ENCODE measurements around the gene EML6.
"Not testable (repeated sequence)": the region's sequence is repeated elsewhere in the genome, so short reads cannot be mapped to it uniquely, and the experiment has no call there.

EML6 gene

GRCh38 chr2:54692556-54692955 lies 30.9 kb upstream of the EML6 start:
- peaks cover 2% of the 10 kb centered on the region for H3K9me3 ChIP-seq (ENCODE audit: low read length)
- no peak overlapping the region for H2AFZ ChIP-seq (ENCODE audit: low read depth, low read length)
- H3K36me3 ChIP-seq (ENCODE audit: insufficient read depth, low read length), result no peaks in the 10 kb centered on the region
- no peaks in the 10 kb centered on the region for H3K4me1 ChIP-seq (ENCODE audit: insufficient read depth, low read length)
- no peak overlapping the region for H3K4me3 ChIP-seq (ENCODE audit: low read length)
- no peaks in the 10 kb centered on the region for H3K27me3 ChIP-seq (ENCODE audit: insufficient read depth, low read length)

DNA sequence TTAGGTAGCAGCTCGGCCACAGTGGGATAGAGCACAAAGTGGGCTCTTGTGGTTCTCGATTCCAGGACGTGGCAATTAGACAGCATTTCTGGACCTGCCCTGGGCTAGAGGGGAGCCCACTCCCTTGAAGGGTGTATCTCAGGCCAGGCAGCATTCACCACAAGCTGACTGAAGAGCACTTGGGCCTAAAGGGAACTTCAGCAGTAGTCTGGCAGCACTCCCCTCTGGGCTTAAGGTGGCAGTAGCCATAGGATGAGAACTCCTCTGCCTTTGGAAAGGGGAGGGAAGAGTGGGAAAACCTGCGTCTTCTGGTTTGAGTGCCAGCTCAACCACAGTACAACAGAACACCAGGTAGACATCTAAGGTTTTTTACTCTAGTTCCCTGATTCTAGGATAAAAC lies 28.1 kb upstream of the EML6 start:
- H3K27me3 ChIP-seq (ENCODE audit: insufficient read depth, low read length), result no peaks in the 10 kb centered on the region
- peaks cover 2% of the 10 kb centered on the region for H3K9me3 ChIP-seq (ENCODE audit: low read length)
- H2AFZ ChIP-seq (ENCODE audit: low read depth, low read length), result no peak overlapping the region
- no peaks in the 10 kb centered on the region for H3K4me1 ChIP-seq (ENCODE audit: insufficient read depth, low read length)
- no peak overlapping the region for H3K4me3 ChIP-seq (ENCODE audit: low read length)
- no peaks in the 10 kb centered on the region for H3K36me3 ChIP-seq (ENCODE audit: insufficient read depth, low read length)

- no peaks in the 10 kb centered on the region for H3K4me1 ChIP-seq (ENCODE audit: insufficient read depth, low read length)
These were observed 25.5 kb upstream of the EML6 start for GRCh38 chr2:54697934-54698333.

GRCh38 chr2:54698926-54699325 lies 24.5 kb upstream of the EML6 start:
- H3K27me3 ChIP-seq (ENCODE audit: insufficient read depth, low read length); H3K9me3 ChIP-seq (ENCODE audit: low read length); H2AFZ ChIP-seq (ENCODE audit: low read depth, low read length); H3K4me1 ChIP-seq (ENCODE audit: insufficient read depth, low read length); H3K36me3 ChIP-seq (ENCODE audit: insufficient read depth, low read length); H3K4me3 ChIP-seq (ENCODE audit: low read length): not testable (repeated sequence)

More at GRCh38 chr2:54697934-54698333, 25.5 kb upstream of the EML6 start:
- Histone ChIP-seq H3K4me3 (ENCODE audit: low read length) (no peak overlapping the region), H3K36me3 (ENCODE audit: insufficient read depth, low read length) (no peaks in the 10 kb centered on the region), H3K9me3 (ENCODE audit: low read length) (peaks cover 2% of the 10 kb centered on the region), H3K27me3 (ENCODE audit: insufficient read depth, low read length) (no peaks in the 10 kb centered on the region), H2AFZ (ENCODE audit: low read depth, low read length) (no peak overlapping the region)

DNA sequence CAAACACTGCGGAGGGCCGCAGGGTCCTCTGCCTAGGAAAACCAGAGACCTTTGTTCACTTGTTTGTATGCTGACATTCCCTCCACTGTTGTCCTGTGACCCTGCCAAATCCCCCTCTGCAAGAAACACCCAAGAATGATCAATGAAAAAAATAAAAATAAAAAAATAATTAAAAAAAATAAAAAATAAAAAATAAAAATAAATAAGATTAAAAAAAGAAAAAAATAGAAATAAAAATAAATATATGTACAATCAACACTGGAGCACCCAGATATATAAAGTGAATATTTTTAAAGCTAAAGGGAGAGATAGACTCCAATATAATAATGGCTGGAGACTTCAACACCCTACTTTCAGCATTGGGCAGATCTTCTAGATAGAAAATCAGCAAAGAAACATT lies 23.8 kb upstream of the EML6 start:
- Histone ChIP-seq H3K4me3 (ENCODE audit: low read length) (no peak overlapping the region), H3K36me3 (ENCODE audit: insufficient read depth, low read length) (no peaks in the 10 kb centered on the region), H3K9me3 (ENCODE audit: low read length) (peaks cover 2% of the 10 kb centered on the region), H3K4me1 (ENCODE audit: insufficient read depth, low read length) (no peaks in the 10 kb centered on the region), H3K27me3 (ENCODE audit: insufficient read depth, low read length) (no peaks in the 10 kb centered on the region), H2AFZ (ENCODE audit: low read depth, low read length) (no peak overlapping the region)

- Histone ChIP-seq H3K27me3 (ENCODE audit: insufficient read depth, low read length) (no peaks in the 10 kb centered on the region), H3K9me3 (ENCODE audit: low read length) (peaks cover 2% of the 10 kb centered on the region), H3K4me1 (ENCODE audit: insufficient read depth, low read length) (no peaks in the 10 kb centered on the region), H2AFZ (ENCODE audit: low read depth, low read length) (no peak overlapping the region), H3K36me3 (ENCODE audit: insufficient read depth, low read length) (no peaks in the 10 kb centered on the region), H3K4me3 (ENCODE audit: low read length) (no peak overlapping the region)
These were observed 22.4 kb upstream of the EML6 start for GRCh38 chr2:54701029-54701428.

GRCh38 chr2:54704238-54704637 lies 19.2 kb upstream of the EML6 start:
- Histone ChIP-seq H3K27me3 (ENCODE audit: insufficient read depth, low read length) (peaks cover under 1% of the 10 kb centered on the region), H2AFZ (ENCODE audit: low read depth, low read length) (no peak overlapping the region), H3K4me1 (ENCODE audit: insufficient read depth, low read length) (no peaks in the 10 kb centered on the region), H3K9me3 (ENCODE audit: low read length) (no peaks in the 10 kb centered on the region), H3K4me3 (ENCODE audit: low read length) (no peak overlapping the region), H3K36me3 (ENCODE audit: insufficient read depth, low read length) (no peaks in the 10 kb centered on the region)

GRCh38 chr2:54704688-54705605 lies 18.5 kb upstream of the EML6 start:
- H2AFZ ChIP-seq (ENCODE audit: low read depth, low read length), result no peak overlapping the region

DNA sequence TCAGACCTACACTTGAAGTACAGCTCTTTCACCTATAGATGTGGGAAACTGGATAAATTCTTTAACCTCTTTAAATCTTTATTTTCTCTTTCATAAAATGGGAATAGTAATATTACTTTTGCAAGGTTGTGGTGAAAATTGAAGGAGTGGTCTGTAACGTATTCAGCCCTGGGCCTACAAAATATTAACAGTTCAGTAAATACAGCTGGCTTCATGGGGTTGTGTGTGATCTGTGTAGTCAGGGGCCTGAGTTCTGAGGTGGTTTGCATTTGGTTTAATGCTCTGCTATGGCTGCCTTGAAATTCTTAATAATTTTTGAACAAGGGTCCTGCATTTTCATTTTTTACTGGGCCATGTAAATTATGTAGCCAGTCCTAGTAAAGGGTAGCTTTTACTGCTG lies 16.8 kb upstream of the EML6 start:
- Histone ChIP-seq H3K4me1 (ENCODE audit: insufficient read depth, low read length) (no peaks in the 10 kb centered on the region), H3K36me3 (ENCODE audit: insufficient read depth, low read length) (no peaks in the 10 kb centered on the region), H3K9me3 (ENCODE audit: low read length) (no peaks in the 10 kb centered on the region), H3K27me3 (ENCODE audit: insufficient read depth, low read length) (peaks cover 5% of the 10 kb centered on the region), H3K4me3 (ENCODE audit: low read length) (no peak overlapping the region), H2AFZ (ENCODE audit: low read depth, low read length) (no peak overlapping the region)

More at GRCh38 chr2:54704688-54705605, 18.5 kb upstream of the EML6 start:
- H3K36me3 ChIP-seq (ENCODE audit: insufficient read depth, low read length), result no peaks in the 10 kb centered on the region
- no peak overlapping the region for H3K4me3 ChIP-seq (ENCODE audit: low read length)
- H3K9me3 ChIP-seq (ENCODE audit: low read length), result no peaks in the 10 kb centered on the region
- H3K27me3 ChIP-seq (ENCODE audit: insufficient read depth, low read length), result peaks cover 5% of the 10 kb centered on the region
- H3K4me1 ChIP-seq (ENCODE audit: insufficient read depth, low read length), result no peaks in the 10 kb centered on the region

DNA sequence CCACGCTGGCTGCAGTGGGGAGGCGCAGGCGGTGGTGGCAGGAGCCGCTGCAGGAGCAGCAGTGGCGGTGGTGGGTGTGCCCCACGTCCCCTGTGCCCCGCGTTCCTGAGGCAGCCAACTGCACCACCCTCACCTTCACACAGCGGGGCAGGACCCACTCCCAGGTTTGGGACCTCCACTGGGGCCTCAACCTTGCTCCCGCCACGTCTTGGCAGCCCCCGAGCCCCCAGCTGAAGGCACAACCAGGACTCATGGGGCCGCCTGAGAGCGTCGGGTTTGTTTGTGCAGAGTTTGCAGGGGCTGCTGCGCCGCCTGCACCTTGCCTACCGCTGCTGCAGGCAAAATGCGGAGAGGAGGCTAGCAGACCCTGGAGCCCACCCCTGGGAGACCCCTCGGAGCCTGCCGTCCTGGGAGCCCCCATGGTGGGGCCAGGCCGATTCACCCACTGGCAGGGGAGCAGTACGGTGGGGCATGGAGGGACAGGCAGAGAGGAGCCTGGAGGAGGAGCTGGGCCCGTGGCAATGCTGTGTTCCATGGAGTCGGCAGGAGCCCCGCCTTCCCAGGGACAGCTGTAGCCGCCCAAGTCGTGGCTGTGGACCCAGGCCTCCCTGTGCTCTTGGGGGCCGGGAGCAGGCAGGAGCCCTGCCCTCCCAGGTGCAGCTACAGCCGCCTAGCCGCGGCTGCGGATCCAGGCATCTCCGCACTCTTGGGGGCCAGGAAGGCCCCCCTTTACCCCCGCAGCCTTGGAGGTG lies 14.7 kb upstream of the EML6 start:
- no peaks in the 10 kb centered on the region for H3K9me3 ChIP-seq (ENCODE audit: low read length)
- no peaks in the 10 kb centered on the region for H3K36me3 ChIP-seq (ENCODE audit: insufficient read depth, low read length)
- H3K4me1 ChIP-seq (ENCODE audit: insufficient read depth, low read length), result no peaks in the 10 kb centered on the region
- no peak overlapping the region for H2AFZ ChIP-seq (ENCODE audit: low read depth, low read length)
- peaks cover 5% of the 10 kb centered on the region for H3K27me3 ChIP-seq (ENCODE audit: insufficient read depth, low read length)
- H3K4me3 ChIP-seq (ENCODE audit: low read length), result peak overlapping the region; percentile 19

- no peak overlapping the region for H3K4me3 ChIP-seq (ENCODE audit: low read length)
- peaks cover 5% of the 10 kb centered on the region for H3K27me3 ChIP-seq (ENCODE audit: insufficient read depth, low read length)
These were observed 14.1 kb upstream of the EML6 start for GRCh38 chr2:54709336-54709809.

DNA sequence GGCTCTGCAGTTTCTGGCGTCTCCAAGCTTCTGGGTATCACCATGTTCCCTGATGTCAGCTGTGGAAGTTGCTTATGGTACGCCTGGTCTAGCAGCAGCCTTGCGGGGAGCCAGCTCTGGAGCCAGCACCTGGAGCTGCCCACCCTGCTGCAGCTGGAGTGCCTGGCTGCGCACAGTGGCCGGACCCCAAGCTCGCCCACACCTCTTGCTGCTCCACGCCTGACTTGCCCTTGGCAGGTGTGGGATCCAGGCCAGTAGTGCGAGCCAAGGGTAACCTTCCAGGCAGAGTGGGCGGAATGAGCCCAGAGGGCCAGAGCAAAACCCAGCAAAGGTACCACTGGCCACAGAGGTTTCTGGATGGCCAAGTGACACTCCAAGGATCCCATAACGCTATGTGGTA lies 13.2 kb upstream of the EML6 start:
- no peaks in the 10 kb centered on the region for H3K36me3 ChIP-seq (ENCODE audit: insufficient read depth, low read length)
- no peak overlapping the region for H3K4me3 ChIP-seq (ENCODE audit: low read length)
- H3K4me1 ChIP-seq (ENCODE audit: insufficient read depth, low read length), result no peaks in the 10 kb centered on the region
- H2AFZ ChIP-seq (ENCODE audit: low read depth, low read length), result no peak overlapping the region
- peaks cover 5% of the 10 kb centered on the region for H3K27me3 ChIP-seq (ENCODE audit: insufficient read depth, low read length)
- H3K9me3 ChIP-seq (ENCODE audit: low read length), result no peaks in the 10 kb centered on the region

More at GRCh38 chr2:54709336-54709809, 14.1 kb upstream of the EML6 start:
- H3K4me1 ChIP-seq (ENCODE audit: insufficient read depth, low read length), result no peaks in the 10 kb centered on the region
- H3K9me3 ChIP-seq (ENCODE audit: low read length), result no peaks in the 10 kb centered on the region
- H2AFZ ChIP-seq (ENCODE audit: low read depth, low read length), result no peak overlapping the region
- H3K36me3 ChIP-seq (ENCODE audit: insufficient read depth, low read length), result no peaks in the 10 kb centered on the region

GRCh38 chr2:54712516-54712915 lies 10.9 kb upstream of the EML6 start:
- no peaks in the 10 kb centered on the region for H3K36me3 ChIP-seq (ENCODE audit: insufficient read depth, low read length)
- H3K27me3 ChIP-seq (ENCODE audit: insufficient read depth, low read length), result peaks cover 5% of the 10 kb centered on the region
- no peaks in the 10 kb centered on the region for H3K4me1 ChIP-seq (ENCODE audit: insufficient read depth, low read length)
- H3K9me3 ChIP-seq (ENCODE audit: low read length), result no peaks in the 10 kb centered on the region
- no peak overlapping the region for H3K4me3 ChIP-seq (ENCODE audit: low read length)
- H2AFZ ChIP-seq (ENCODE audit: low read depth, low read length), result no peak overlapping the region

Data from neuron (in vitro differentiated cells).